Measurements from ENCODE around the gene RRAGB. TPM values are rescaled to one million over a fixed set of nuclear protein-coding genes. Genes with fewer than 3 reads are reported as not detected.
"Not testable (repeated sequence)": the region's sequence is repeated elsewhere in the genome, so short reads cannot be mapped to it uniquely, and the experiment has no call there.

Gene RRAGB, protein sequence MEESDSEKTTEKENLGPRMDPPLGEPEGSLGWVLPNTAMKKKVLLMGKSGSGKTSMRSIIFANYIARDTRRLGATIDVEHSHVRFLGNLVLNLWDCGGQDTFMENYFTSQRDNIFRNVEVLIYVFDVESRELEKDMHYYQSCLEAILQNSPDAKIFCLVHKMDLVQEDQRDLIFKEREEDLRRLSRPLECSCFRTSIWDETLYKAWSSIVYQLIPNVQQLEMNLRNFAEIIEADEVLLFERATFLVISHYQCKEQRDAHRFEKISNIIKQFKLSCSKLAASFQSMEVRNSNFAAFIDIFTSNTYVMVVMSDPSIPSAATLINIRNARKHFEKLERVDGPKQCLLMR
- 7.0 and 9.1 TPM in 2 replicates for total RNA-seq

DNA sequence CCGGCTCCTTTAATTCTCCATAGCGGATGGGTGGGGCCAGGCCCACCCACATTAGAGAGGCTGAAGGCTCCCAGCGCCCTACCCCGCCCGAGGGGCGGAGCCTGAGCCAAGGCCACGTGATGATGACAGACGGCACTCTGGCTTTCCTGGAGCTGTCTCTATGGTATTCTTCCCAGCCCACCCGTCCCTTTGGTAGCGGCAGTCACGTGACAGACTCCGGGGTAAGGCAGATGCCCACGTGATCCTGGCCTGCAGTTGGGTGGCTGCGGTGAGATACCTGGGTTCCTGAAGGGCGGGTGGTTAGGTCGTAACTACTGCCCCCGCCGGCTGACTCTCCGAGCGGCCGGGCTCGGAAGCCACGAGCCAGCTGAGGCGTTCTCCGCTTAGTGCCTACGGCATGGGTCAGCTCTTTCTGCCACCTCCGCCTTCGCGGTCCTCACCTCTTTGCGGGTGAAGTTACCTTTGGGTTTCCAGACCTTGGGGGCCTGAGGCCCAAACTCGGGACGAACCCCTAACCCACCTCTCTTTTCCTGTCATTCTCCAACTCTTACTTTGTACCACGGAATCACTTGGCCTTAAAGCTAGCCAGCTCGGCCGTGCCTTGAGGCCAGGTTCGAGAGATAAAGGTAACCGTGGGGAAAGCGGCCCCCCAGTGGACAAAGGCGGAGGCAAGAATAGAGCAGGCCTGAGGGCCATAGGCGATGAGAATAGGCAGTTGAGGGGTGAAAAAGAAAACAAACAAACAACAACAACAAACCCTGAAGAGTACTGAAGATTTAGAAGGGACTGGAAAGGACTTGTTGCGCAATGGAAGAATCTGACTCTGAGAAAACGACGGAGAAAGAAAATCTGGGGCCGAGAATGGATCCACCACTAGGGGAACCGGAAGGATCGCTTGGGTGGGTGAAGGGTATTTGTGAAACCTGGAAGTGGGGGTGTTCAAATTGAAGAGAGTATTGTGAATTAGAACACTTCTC lies at the start of gene RRAGB:
TSS of gene RRAGB (plus strand) at position 229 of the 977 bp plus-strand sequence. CDS start at position 808, 579 bp downstream.
- intact Hi-C loops (cut with micrococcal nuclease), result loop anchor here (1.0 to 5.0 kb wide), 7 partner anchors 190 to 1536 kb away; partner anchors contain the start of genes FAM120C, MAGED2, NBDY and UBQLN2

DNA sequence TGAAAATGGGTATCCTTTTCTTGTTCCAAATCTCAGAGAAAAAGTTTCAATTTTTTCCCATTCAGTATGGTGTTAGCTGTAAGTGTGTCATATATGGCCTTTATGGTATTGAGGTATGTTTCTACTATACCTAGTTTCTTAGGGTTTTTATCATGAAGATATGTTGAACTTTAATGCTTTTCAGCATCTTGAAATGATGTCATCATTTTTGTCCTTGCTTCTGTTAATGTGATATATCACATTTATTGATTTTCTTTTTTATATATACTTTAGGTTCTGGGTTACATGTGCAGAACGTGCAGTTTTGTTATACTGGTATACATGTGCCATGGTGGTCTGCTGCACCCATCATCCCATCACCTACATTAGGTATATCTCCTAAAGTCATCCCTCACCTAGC lies 49.5 kb upstream of the RRAGB start:
- intact Hi-C loops (cut with micrococcal nuclease), result no loop called here

- intact Hi-C loops (cut with micrococcal nuclease), result not testable (repeated sequence)
These were observed 29.0 kb upstream of the RRAGB start for GRCh38 chrX:55688579-55688978.

- intact Hi-C loops (cut with micrococcal nuclease), result no loop called here
These were observed 22.1 kb upstream of the RRAGB start for GRCh38 chrX:55695227-55696018.

- intact Hi-C loops (cut with micrococcal nuclease), result no loop called here
These were observed 20.2 kb upstream of the RRAGB start for GRCh38 chrX:55697381-55697780.

DNA sequence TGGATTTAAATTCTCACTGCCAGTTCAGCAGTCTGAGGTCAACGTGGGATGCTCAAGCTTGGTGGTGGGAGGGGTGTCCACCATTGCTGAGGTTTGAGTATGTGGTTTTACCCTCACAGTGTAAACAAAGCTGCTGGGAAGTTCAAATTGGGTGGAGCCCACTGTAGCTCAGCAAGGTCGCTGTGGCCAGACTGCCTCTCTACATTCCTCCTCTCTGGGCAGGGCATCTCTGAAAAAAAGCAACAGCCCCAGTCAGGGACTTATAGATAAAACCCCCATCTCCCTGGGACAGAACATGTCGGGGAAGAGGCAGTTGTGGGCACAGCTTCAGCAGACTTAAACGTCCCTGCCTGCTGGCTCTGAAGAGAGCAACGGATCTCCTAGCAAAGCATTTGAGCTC lies 14.9 kb upstream of the RRAGB start:
- intact Hi-C loops (cut with micrococcal nuclease), result no loop called here

GRCh38 chrX:55703436-55703835 lies 14.1 kb upstream of the RRAGB start:
- intact Hi-C loops (cut with micrococcal nuclease), result not testable (repeated sequence)

DNA sequence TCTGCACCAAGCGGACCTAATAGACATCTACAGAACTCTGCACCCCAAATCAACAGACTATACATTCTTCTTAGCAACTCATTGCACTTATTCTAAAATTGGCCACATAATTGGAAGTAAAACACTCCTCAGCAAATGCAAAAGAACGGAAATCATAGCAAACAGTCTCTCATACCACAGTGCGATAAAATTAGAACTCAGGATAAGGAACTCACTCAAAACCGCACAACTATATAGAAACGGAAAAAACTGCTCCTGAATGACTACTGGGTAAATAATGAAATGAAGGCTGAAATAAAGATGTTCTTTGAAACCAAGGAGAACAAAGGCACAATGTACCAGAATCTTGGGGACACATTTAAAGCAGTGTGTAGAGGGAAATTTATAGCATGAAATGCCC lies 12.5 kb upstream of the RRAGB start:
- intact Hi-C loops (cut with micrococcal nuclease), result not testable (repeated sequence)

DNA sequence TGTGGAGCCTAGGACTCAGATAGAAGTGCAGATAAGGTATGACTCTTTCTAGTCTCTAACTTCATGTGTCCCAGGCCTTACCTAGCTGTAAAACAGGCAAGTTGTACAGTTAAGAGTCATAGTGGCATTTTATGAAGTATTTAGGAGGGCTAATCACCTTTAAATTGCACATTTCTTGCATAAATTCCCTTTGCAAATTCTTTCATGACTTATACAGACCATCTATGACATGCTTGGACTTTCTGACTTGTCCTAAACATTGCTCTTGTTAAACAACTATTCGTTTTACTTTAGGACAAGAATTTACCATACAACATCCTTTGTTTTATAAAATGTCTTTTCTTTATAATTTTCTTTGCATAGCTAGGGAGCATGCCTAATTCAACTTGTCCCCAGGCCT lies 7.8 kb upstream of the RRAGB start:
- intact Hi-C loops (cut with micrococcal nuclease), result no loop called here

GRCh38 chrX:55710701-55711100 lies 6.8 kb upstream of the RRAGB start:
- intact Hi-C loops (cut with micrococcal nuclease), result no loop called here

GRCh38 chrX:55713631-55714030 lies 3.9 kb upstream of the RRAGB start:
- intact Hi-C loops (cut with micrococcal nuclease), result no loop called here

DNA sequence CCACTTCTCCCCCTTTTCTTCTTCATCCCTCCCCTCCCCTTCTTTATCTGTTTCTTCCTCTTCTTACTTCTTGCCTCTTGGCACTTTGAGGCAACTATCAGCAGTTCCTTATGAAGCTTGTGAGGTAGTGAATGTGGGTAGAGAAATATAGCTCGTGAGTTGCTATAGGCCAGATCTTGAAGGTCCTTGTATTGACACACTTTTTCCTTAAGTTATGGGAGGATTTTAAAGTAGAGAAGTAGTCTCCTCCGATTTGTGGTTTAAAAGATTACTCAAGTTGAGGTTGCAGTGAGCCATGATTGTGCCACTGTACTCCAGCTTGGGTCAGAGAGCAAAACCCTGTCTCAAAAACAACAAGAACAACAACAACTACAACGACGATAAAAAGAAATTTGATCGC lies 3.4 kb upstream of the RRAGB start:
- intact Hi-C loops (cut with micrococcal nuclease), result no loop called here

DNA sequence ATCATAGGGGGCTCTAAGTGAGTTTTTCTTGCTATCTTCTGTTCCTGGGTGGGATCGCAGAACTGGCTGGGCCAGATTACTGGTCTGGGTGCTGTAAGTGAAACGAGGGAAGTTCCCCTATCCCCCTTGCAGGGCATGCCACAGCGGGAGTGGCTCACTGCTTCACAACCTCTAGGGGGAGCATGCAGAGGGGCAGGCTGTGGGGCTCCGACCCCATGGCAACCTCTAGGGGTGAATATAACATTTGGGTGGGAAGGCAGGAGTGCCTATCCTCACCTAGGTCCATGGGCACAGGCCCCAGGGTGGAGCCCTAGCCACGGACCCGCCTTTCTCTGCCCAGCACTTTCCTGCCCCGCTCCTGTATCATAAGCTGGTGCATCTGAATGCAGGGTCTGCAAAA lies 1.7 kb upstream of the RRAGB start:
- intact Hi-C loops (cut with micrococcal nuclease), result loop anchor here (5.0 kb wide), 4 partner anchors 846 to 1534 kb away; partner anchors contain the start of genes FAM120C, MAGED2, NBDY and UBQLN2

- intact Hi-C loops (cut with micrococcal nuclease), result loop anchor here (1.0 to 5.0 kb wide), 6 partner anchors 191 to 1535 kb away; partner anchors contain the start of genes FAM120C, MAGED2, NBDY and UBQLN2
These were observed 612 bp upstream of the RRAGB start for GRCh38 chrX:55716937-55717336.

- intact Hi-C loops (cut with micrococcal nuclease), result no loop called here
These were observed 14.3 kb downstream of the RRAGB start for GRCh38 chrX:55731826-55732225.

- intact Hi-C loops (cut with micrococcal nuclease), result no loop called here
These were observed 21.4 kb downstream of the RRAGB start for GRCh38 chrX:55738969-55739368.

- intact Hi-C loops (cut with micrococcal nuclease), result no loop called here
These were observed 25.1 kb downstream of the RRAGB start for GRCh38 chrX:55742649-55743048.

DNA sequence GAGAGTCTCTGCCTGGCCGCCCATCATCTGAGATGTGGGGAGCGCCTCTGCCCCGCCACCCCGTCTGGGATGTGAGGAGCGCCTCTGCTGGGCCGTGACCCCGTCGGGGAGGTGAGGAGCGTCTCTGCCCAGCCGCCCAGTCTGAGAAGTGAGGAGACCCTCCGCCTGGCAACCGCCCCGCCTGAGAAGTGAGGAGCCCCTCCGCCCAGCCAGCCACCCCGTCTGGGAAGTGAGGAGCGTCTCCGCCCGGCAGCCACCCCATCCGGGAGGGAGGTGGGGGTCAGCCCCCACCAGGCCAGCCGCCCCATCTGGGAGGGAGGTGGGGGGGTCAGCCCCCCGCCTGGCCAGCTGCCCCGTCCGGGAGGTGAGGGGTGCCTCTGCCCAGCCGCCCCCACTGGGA lies 30.9 kb downstream of the RRAGB start:
- intact Hi-C loops (cut with micrococcal nuclease), result not testable (repeated sequence)

DNA sequence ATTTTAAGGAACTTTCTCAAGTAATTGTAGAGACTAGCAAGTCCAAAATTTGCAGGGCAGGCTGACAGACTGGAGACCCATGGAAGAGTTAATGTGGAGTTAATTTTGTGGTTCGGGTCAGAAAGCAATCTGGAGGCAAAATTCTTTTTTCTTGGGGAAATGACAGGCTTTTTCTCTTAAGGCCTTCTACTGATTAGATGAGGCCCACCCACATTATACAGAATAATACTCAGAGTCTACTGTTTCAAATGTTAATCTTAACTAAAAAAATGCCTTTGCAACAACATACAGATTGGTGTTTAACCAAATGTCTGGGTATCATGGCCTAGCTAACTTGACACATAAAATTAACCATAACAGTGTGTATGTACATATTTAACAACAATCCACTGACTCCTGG lies 32.7 kb downstream of the RRAGB start:
- intact Hi-C loops (cut with micrococcal nuclease), result no loop called here

DNA sequence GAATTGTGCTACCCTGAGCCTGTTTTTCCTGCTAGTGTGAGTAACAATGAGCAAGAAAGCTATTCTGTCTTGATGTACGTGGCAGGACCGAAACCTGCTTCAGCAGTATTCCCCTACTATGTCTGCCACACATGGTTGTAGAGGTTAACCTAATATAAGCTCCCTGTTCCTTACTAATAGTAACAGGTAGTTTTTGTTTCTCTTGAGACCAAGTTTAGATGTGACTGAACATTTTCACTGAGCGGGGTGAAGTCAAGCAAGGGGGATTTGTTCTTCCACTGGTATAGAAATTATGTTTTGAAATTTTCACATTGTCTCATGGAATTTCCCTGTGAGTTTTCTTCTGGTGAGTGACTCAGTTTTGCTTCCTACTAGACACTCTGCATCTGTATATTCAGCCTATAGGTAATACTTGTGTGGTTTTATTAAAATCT lies 37.3 kb downstream of the RRAGB start:
- intact Hi-C loops (cut with micrococcal nuclease), result no loop called here

DNA sequence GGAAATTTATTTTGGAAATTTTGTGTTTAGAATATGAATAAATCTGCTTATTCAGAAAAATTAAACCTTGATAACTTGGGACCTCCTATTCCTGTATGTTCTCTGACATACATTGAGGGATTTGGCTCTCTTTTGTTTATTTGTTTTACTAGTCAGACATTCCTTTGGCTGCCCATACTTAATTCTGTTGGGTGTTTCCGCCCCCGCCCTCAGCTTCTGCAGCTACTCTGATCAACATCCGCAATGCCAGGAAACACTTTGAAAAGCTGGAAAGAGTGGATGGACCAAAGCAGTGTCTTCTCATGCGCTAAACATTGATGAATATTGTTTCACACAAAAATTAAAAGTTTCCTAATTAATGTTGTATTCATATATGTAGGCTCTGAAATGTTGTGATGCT lies 40.5 kb downstream of the RRAGB start:
- intact Hi-C loops (cut with micrococcal nuclease), result no loop called here

All from T-helper 2 cell treated with Interferon-gamma antibody and Interleukin-4, amounts not matched to agents 100 ng/mL and 5 ng/mL, for 36 hours (primary cell).